Myocyte (in vitro differentiated cells): ENCODE measurements around the gene RALGAPB. TPM values are rescaled to one million over a fixed set of nuclear protein-coding genes. Genes with fewer than 3 reads are reported as not detected.
"Not testable (repeated sequence)": the region's sequence is repeated elsewhere in the genome, so short reads cannot be mapped to it uniquely, and the experiment has no call there.

Source experiments
- DNase-seq: peaks from one replicate; pipeline ENCODE4 v3.0.0-alpha.2; 2012; ENCODE audit warnings: low read depth
- total RNA-seq: library from RNA; depleted of rRNA; stranded (reverse); fragments of >200 nt; gene quantifications from 2 replicates; pipeline ENCODE4 v1.2.3, GENCODE V29; 2014

The RALGAPB gene
- total RNA-seq, 1 donor from 2014 or later: 24.3 TPM

DNA sequence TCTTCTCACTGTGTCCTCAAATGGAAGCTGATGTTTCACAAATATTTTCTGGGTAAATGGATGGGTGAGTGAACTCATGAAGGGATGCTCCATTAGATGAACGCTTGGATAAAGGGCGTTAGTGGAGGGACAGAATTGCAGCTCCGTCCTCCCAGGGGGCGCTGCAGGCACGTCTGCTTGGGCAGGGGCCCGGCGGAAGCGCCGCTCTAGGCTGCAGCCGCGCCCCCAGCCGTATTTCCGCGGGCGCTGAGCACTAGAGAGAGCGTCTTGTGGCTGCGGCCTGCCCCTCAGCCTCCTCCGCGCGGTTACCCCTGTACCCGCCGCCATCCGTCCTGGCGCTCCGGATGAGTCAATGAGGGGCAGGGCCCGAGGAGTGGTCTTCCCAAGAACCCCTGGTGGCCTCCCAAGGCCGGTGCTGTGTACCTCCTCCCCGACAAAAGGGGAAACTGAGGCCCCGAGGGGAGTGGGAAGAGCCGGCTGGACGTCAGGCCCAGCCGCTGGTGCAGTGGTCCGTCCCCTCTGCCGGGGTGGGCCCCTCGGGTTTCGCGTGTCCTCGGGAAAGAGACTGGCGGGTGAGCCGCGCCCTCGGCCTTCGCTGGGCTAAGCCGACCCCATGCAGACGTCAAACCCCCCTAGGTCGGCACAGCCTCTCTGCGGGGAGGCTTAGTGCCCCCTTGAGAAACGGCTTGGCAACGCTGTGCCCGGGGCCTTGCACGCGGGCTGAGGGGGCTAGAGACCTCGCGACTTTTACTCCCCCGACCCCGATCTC lies 26.0 kb upstream of the RALGAPB start:
- peak; percentile 90 for DNase-seq

DNA sequence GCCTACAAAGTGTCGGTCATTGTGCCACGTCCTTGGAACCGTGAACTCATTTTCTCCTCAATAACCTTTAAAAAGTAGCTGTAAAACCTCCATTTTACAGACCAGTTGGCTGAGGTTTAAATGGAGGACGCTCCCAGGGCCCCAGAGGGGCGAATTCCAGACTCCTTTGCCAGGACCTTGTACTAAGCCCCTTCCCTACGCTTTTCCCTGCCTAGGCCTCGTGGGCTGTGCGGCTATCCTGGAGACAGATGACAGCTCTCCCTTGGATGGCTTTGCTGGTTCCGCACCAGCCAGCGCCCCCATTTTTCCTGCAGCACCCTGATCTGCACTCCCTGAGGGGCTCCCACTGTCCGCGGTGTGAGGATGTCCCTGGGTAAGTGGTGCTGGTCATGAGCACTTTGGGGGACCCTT lies 25.4 kb upstream of the RALGAPB start:
- DNase-seq: no peak

DNA sequence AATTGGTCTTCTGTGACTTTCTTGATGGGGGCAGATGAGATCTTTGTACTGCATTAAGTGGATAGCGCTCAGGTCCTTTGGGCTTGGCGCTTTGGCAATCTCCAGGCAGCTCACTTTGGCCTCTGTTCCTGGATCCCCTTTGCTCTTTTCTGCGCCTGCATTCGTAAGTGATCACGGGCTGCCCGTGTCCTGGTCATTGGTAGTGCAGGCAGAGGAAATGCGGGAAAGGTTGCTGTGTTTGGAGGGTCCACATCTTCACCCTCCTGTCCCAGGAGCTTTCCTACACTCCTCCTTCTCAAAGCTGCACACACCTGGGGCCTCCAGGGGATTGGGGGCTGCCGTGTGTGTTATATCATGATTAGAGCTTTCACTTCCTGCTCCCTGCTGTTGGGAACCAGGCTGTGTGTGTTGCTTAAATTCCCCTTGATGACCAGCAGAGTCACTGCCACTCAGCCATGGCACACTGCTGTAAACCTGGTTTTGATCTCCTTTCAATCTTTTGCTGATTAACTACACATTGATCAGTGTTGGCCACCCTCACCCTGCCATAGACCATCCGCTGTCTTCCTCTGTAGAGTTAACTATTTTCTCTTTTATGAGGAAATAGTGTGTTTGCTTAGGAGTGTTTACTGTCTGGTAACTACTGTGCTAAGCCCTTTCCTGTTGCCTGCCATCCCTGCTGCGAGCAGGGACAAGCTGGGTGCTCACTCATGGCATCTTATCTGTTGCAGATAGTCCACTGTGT lies 24.5 kb upstream of the RALGAPB start:
- DNase-seq: no peak

DNA sequence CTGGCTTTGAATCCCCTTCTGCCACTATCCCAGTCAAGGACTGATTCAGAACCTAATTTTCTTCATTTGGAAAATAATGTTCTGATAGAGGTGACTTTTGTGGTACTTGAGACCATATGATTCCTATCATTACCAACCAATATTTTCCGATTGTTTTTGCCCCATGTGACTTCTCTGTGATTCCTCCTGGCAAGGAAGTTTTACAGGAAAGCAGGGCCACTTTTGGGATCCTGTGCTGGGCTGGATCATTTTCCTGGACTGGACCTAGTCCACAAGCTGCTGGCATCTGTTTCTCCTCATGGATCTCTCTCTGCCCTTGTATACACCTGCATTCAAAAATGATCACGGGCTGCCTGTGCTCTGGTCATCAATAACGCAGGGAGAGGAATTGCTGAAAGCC lies 23.6 kb upstream of the RALGAPB start:
- no peak for DNase-seq

DNA sequence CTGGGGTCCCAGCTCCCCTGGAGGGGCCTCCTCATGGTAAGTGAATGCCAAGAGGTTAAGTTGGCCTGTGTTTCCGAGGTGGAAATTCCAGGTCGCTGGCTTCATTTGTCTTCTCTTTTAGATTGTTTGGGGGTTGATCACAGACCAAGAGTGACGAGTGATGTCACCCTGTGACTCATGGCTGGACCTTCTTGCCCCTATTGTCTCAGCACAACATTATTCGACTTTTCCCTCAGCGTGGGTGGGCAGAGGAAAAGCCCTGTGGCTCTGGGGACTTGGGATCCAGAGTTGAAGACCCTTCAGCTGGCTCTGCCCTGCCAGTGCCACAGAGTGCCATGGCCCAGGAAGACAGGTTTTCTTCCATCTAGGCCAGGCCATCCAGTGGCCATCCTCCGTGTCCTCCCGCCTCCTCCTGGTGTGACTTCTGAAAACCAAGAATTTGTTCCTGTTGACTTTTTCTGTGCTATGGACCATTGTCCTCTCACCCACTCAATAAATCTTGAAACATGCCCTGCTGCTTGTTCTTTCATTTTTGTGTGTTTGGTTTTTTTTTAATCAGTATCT lies 22.1 kb upstream of the RALGAPB start:
- peak; percentile 47 for DNase-seq

DNA sequence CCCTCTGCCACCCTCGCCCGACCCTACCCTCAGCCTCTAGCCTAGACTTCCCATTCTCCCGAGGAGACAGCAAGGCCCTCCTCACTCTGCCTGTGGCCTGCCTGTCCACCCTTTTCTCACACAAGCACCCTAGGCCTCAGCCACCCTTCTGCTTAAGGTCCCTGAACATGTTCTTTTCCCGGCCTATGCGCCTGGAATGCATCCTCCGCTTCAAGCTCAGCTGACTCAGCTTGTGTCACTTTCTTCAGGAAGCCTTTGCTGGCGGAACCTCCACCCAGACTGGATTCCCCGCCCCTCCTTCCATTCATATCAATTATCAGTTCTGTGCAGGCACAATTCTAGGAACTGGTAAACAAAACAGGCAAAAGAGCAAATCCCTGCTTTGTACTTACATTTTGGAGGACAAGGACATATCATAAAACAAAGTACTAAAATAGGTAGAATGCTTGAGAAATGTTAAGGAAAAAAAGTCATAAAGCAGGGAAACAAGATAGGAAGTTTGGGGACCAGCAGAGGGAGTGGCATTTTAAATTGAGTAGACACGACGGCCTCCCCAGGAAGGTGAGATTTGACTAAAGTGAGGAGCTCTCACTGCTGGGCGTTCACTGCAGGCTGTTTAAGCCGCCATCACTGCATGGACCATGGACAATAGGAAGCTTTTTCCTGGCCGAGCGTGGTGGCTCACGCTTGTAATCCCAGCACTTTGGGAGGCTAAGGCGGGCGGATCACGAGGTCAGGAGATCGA lies 19.6 kb upstream of the RALGAPB start:
- DNase-seq: no peak

DNA sequence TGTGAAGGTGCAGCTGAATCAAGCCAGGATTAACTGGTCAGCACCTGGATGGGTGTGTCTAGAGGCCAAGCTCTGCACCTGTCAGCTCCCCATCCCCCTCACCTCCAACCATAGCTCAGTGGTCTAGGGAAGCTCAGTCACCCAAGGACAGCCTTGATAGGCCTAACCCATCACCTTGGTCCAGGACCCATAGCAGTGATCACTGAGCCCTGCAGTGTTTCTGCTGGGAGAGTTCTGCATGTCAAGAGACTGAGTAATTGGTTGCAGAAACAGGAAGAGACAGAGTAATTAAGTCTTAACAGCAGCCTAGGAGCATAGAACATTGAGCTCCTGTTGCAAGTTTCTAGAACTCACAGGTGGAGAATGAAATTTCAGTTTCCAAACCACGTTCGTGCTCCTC lies 18.7 kb upstream of the RALGAPB start:
- no peak for DNase-seq

DNA sequence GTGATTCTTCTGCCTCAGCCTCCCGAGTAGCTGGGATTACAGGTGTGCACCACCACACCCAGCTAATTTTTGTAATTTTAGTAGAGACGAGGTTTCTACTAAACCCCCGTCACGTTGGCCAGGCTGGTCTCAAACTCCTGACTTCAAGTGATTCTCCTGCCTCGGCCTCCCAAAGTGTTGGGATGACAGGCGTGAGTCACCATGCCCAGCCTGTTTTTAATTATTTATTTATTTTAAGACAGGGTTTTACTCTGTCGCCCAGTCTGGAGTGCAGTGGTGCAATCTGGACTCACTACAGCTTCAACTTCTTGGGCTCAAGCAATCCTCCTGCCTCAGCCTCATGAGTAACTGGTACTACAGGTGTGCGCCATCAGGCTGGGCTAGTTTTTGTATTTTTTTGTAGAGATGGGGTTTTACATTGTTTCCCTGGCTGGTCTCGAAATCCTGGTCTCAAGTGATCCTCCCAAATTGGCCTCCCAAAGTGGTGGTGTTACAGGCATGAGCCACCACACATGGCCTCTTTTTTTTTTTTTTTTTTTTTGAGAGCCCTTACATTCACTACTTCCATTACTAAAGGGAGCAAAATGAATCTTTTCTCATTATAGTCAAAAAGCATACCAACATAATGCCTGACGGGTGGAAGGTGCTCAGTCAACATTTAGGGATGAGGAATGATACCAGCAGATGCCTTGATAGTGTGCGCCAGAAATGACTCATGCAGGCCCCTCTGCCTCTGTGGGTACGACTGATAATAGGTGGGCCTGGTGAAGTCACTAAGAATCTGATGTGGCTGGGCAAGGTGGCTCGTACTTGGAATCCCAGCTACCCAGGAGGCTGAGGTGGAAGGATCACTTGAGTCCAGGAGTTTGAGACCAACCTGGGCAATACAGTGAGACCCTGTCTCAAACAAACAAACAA lies 17.8 kb upstream of the RALGAPB start:
- no peak for DNase-seq

DNA sequence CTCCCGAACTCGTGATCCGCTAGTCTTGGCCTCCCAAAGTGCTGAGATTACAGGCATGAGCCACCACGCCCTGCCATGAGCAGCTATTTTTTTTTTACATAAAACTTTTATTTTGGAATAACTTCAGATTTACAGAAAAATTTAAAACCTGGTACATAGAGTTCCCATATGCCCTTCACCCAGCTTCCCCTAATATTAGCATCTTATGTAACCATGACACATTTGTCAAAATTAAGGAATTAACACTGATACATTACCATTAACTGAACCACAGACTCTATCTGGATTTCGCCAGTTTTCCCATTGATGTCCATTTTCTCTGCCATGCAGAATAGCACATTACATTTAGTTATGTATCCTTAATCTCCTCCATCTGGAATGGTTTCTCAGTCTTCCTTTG lies 14.3 kb upstream of the RALGAPB start:
- no peak for DNase-seq

DNA sequence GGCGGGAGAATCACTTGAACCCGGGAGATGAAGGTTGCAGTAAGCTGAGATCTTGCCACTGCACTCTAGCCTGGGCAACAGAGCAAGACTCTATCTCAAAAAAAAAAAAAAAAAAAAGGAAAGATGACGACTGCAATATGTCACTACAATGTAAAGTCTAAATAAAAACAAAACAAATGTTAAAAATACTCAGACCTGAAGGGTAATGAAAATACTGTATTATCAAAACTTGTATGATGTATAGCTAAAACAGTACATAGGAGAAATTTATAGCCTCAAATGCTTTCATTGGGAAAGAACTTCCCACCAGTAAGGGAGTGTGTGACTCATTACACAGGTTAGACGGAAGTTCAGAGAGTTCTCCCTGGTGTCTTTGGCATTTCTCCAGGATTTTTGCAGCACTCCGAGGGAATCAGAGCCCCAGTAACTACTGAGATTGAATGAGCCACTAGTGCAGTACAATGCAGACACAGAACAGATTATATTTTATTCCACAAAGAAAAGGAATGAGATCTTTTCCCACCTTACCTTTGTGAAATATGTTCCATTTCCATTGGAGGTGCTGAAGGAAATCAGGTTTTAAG lies 12.5 kb upstream of the RALGAPB start:
- DNase-seq: peak; percentile 61

DNA sequence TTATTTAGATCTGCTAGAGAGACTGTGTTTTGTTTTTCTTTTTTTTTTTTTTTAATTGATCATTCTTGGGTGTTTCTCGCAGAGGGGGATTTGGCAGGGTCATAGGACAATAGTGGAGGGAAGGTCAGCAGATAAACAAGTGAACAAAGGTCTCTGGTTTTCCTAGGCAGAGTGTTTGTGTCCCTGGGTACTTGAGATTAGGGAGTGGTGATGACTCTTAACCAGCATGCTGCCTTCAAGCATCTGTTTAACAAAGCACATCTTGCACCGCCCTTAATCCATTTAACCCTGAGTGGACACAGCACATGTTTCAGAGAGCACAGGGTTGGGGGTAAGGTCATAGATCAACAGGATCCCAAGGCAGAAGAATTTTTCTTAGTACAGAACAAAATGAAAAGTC lies 12.0 kb upstream of the RALGAPB start:
- not testable (repeated sequence) for DNase-seq

DNA sequence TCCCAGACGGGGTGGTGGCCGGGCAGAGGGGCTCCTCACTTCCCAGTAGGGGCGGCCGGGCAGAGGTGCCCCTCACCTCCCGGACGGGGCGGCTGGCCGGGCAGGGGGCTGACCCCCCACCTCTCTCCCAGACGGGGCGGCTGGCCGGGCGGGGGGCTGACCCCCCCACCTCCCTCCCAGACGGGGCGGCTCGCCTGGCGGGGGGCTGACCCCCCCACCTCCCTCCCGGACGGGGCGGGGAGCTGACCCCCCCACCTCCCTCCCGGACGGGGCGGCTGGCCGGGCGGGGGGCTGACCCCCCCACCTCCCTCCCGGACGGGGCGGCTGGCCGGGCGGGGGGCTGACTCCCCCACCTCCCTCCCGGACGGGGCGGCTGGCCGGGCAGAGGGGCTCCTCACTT lies 11.5 kb upstream of the RALGAPB start:
- not testable (repeated sequence) for DNase-seq

DNA sequence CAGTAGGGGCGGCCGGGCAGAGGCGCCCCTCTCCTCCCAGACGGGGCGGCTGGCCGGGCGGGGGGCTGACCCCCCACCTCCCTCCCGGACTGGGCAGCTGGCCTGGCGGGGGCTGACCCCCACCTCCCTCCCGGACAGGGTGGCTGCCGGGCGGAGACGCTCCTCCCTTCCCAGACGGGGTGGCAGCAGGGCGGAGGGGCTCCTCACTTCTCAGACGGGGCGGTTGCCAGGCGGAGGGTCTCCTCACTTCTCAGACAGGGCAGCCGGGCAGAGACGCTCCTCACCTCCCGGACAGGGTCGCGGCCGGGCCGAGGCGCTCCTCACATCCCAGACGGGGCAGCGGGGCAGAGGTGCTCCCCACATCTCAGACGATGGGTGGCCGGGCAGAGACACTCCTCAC lies 11.1 kb upstream of the RALGAPB start:
- DNase-seq: not testable (repeated sequence)

DNA sequence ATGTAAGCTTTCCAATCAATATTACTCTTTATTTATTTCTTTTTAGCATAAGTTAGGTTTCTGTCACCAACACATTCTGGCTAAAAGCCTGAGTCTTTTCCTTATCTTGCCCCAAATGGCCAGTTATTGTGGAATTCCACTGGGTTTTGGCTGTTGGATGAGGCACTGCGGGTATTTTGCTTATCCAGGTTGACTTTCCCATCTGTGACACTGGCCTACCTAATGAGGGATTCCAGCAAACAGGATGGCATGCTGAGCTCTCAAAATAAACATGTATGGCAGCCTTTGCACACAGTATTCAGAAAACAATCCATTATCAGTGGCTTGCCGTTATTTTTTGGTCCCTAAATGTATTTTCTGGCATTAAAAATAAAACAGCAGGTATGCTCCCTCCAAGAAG lies 6.5 kb upstream of the RALGAPB start:
- DNase-seq: no peak

DNA sequence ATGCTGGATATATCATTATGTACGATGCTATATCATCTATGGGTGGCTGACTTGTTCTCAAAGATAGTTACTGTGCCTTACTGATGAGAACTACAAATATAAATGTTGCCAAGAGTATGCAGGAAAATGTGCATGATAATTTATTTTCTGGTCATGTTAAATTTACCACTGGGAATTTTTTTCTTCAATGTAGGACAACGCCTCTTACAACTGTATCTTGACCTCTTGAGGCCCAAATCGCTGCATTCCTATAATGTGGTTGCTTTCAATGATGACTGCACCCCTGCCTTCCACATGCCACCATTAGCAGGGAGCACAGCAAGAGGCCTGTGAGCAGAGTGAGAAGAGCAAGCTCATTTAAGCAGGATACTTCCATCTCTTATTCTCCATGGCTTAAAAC lies 5.7 kb upstream of the RALGAPB start:
- no peak for DNase-seq

DNA sequence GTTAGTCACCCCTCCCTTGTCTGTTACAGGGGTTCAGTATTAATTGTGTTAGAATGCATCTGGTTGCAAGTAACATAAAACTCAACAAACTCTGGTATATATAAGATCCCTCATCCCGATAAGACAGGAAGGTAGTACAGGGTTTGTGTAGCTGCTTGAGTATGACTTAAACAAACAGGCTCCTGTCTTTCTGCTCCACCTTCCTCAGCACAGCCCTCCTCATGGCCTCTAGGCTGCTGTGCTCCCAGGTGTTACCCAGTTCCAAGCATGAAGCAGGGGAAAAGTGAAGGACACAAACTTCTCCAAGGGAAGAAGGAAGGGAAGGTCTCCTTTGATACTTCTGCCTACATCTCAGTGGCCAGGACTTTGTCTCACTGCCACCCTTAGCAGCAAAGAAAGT lies 1.4 kb upstream of the RALGAPB start:
- no peak for DNase-seq

DNA sequence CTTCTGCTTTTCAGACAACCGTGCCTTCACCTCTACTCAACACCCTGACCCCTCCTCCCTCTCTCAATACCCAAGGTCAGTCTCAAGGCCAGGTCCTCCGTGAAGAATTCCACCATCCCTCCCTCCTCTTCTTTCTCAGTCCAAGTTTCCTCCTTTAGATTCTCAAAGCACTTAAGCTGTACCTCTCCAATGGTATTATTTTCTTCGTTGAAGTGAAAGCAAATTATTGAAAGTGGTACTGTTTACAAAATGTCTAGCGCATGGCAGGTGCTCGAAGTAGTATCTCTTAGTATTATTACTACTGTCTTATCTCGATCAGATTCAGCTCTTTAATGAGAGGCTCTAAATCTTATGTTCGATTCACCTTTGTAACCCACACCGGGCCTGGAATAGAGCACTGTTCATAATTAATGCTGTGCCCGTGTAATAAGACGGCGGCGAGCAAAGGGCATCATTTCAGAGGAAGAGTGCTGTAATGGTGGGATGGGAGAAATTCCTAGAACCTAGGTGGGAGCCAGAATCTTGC lies 593 bp upstream of the RALGAPB start:
- no peak for DNase-seq

DNA sequence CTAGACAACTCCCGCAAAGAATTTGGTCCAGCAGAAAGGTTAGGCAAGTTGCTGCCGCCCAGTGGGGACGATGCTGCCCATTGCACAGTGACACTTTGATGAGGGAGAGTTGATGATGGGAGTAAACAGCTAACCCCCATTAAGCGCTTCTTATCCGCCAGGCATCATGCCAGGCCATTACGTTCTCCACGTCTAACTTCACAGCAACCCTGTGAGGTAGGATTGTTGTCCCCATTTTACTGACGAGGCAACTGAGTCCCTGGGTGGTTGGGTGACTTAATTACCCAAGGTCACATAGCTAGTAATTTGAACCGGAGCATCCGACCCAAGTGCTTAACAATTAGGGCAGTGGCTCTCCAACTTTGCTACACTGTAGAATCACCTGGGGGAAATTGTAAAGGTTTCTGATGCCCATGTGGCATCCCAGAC lies 738 bp downstream of the RALGAPB start:
- no peak for DNase-seq

DNA sequence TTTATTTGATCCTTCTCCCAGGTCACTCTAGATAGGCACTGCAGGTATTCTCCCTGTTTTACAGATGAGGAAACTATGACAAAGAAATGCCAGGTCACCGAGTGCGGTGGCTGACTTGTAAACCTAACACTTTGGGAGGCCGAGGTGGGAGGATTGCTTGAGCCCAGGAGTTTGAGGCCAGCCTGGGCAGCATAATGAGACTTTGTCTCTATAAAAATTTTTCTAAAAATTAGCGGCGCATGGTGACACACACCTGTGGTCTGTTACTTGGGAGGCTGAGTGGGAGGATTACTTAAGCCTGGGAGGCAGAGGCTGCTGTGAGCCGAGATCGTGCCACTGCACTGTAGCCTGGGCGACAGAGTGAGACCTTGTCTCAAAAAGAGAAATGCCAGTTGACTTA lies 5.1 kb downstream of the RALGAPB start:
- DNase-seq: no peak

DNA sequence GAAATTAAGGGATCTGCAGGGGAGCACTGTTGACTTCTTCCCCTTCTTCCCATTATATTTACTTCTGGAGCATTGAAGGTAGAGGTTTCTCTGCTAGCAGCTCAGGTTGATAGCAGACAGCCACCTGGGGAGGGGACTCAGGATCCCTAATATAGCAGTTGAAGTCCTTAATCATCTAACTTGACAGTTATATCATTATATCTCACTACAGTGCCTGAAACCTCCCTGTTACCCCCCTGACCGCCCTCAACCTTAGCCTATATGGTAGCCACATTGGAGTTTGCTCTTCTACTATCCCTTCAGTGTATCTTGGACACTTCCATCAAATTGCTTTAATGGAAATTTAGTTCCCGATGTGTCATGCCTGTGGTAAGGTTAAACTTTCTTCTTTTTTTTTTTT lies 7.0 kb downstream of the RALGAPB start:
- no peak for DNase-seq
